MM.1S (cell line): ENCODE measurements around the gene RNASEL.

Experiments
- EZH2 ChIP-seq: fragments of 300-600 bp; sonication (generic); optimal IDR thresholded peaks from 2 replicates; pipeline ENCODE3; 2017; ENCODE audit warnings: low read depth, mild to moderate bottlenecking, antibody characterized with exemption, low read length, mixed read lengths
- TF ChIP-seq, protein P1 (sequence below): fragments of 300-600 bp; sonication (generic); IDR thresholded peaks from 2 replicates; pipeline ENCODE4 v1.5.1; 2016; ENCODE audit warnings: antibody characterized with exemption, low read length, mixed read lengths

- TF ChIP-seq, protein P1, sequence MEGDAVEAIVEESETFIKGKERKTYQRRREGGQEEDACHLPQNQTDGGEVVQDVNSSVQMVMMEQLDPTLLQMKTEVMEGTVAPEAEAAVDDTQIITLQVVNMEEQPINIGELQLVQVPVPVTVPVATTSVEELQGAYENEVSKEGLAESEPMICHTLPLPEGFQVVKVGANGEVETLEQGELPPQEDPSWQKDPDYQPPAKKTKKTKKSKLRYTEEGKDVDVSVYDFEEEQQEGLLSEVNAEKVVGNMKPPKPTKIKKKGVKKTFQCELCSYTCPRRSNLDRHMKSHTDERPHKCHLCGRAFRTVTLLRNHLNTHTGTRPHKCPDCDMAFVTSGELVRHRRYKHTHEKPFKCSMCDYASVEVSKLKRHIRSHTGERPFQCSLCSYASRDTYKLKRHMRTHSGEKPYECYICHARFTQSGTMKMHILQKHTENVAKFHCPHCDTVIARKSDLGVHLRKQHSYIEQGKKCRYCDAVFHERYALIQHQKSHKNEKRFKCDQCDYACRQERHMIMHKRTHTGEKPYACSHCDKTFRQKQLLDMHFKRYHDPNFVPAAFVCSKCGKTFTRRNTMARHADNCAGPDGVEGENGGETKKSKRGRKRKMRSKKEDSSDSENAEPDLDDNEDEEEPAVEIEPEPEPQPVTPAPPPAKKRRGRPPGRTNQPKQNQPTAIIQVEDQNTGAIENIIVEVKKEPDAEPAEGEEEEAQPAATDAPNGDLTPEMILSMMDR, result no peak
- no peak for TF ChIP-seq EZH2
These were observed 2.0 kb downstream of the RNASEL start for GRCh38 chr1:182587093-182587492.
